Glutamatergic neuron (in vitro differentiated cells): ENCODE data around the gene SAMD14. TPM values are rescaled to one million over a fixed set of nuclear protein-coding genes. Genes with fewer than 3 reads are reported as not detected.

Experiments
- DNase-seq: peaks from one replicate; pipeline ENCODE4 v3.0.0; 2022
- H3K27ac Mint-ChIP-seq: one replicate; pipeline ENCODE4 v1.8.0; 2020; ENCODE audit warnings: mild to moderate bottlenecking, mixed read lengths, inconsistent platforms; ENCODE audit not compliant: unreplicated experiment
- H3K27me3 Mint-ChIP-seq: one replicate; pipeline ENCODE4 v1.8.0; 2020; ENCODE audit warnings: mild to moderate bottlenecking, moderate library complexity, mixed read lengths, inconsistent platforms; ENCODE audit not compliant: unreplicated experiment
- H3K36me3 Mint-ChIP-seq: one replicate; pipeline ENCODE4 v1.8.0; 2020; ENCODE audit warnings: mild to moderate bottlenecking, mixed read lengths, inconsistent platforms; ENCODE audit not compliant: unreplicated experiment
- H3K4me1 Mint-ChIP-seq: one replicate; pipeline ENCODE4 v1.8.0; 2020; ENCODE audit warnings: mild to moderate bottlenecking, low read depth, mixed read lengths, inconsistent platforms; ENCODE audit not compliant: unreplicated experiment
- H3K4me3 Mint-ChIP-seq: one replicate; pipeline ENCODE4 v1.8.0; 2020; ENCODE audit warnings: mild to moderate bottlenecking, mixed read lengths, inconsistent platforms; ENCODE audit not compliant: unreplicated experiment
- H3K9me3 Mint-ChIP-seq: one replicate; pipeline ENCODE4 v1.8.0; 2020; ENCODE audit warnings: mild to moderate bottlenecking, moderate library complexity, mixed read lengths, inconsistent platforms; ENCODE audit not compliant: unreplicated experiment
- CTCF ChIP-seq: fragments of 200-600 bp; sonication (generic); IDR thresholded peaks from one replicate; pipeline ENCODE4 v1.5.0; 2021; ENCODE audit not compliant: partially characterized antibody, unreplicated experiment
- total RNA-seq: library from RNA; stranded (reverse); fragmentation: NEBNext Ultra II Directional; extraction: Animal tissue kit (Norgen Biotek cat#: 25700); gene quantifications from one replicate; pipeline ENCODE4 v1.2.1, GENCODE V29; 2021; ENCODE audit not compliant: unreplicated experiment

Gene SAMD14
- total RNA-seq, 1 donor from 2014 or later: 95.0 TPM

DNA sequence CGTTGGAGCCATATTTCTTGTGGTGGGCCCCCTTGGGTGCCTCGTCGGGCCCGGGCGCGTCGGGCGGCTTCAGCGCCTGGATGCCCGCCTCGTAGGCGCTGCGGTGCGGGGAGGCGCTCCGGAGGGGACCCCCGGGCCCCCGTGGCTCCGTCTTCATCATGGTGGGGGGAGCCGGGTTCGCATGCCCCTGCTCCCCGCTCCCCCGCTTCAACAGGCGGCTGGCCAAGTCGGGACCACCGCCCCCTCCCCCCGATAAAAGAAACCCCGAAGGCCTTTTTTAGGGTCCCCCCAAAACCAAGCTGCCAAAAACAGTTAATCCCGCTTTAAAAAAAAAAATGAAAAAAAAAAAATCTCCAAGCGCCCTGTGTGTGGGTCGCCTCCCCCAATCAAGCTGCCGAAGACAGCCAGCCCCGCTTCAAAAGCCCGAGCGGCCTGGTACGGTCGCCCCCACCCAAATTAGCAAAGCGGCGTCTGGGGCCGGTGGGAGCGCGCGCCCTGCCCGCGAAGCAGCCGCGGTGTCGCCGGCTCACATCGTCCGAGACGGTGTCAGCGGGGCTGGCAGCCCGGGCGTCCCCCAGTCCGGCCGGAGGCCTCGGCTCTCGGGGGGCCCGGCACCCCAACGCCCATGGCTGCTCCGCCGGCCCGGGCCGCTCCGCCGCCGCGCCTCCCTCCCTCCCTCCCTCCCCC is 20.5 kb upstream of the SAMD14 start, which contains the start of gene PPP1R9B:
PPP1R9B (minus strand) TSS at position 324 of the 687 bp plus-strand sequence; CDS start at position 160, 164 bp downstream.
- Mint-ChIP-seq H3K9me3 (peaks cover 9% of the 10 kb centered on the region), H3K4me1 (peaks cover 20% of the 10 kb centered on the region), H3K27ac (peak within 1 kb of the TSS; percentile 92), H3K27me3 (peaks cover 6% of the 10 kb centered on the region), H3K36me3 (no peaks in the 10 kb centered on the region), H3K4me3 (peak within 1 kb of the TSS; percentile 95)
- no peak for TF ChIP-seq CTCF
- DNase-seq: peak; percentile 44

GRCh38 chr17:50149417-50150353 is 19.7 kb upstream of the SAMD14 start:
- TF ChIP-seq CTCF: no peak
- no peak overlapping the region for H3K27ac Mint-ChIP-seq
- H3K9me3 Mint-ChIP-seq: peaks cover 9% of the 10 kb centered on the region
- H3K4me1 Mint-ChIP-seq: peaks cover 20% of the 10 kb centered on the region
- no peaks in the 10 kb centered on the region for H3K36me3 Mint-ChIP-seq
- peak overlapping the region; percentile 95 for H3K4me3 Mint-ChIP-seq
- H3K27me3 Mint-ChIP-seq: peaks cover 8% of the 10 kb centered on the region
- peak; percentile 63 for DNase-seq

- no peak overlapping the region for H3K27ac Mint-ChIP-seq
- no peak for DNase-seq
- H3K36me3 Mint-ChIP-seq: peaks cover 5% of the 10 kb centered on the region
- H3K4me3 Mint-ChIP-seq: peak overlapping the region; percentile 95
- H3K27me3 Mint-ChIP-seq: peaks cover 9% of the 10 kb centered on the region
- H3K9me3 Mint-ChIP-seq: peaks cover 12% of the 10 kb centered on the region
- H3K4me1 Mint-ChIP-seq: peaks cover 23% of the 10 kb centered on the region
- TF ChIP-seq CTCF: no peak
Measured at GRCh38 chr17:50149091-50149416, 19.1 kb upstream of the SAMD14 start.

DNA sequence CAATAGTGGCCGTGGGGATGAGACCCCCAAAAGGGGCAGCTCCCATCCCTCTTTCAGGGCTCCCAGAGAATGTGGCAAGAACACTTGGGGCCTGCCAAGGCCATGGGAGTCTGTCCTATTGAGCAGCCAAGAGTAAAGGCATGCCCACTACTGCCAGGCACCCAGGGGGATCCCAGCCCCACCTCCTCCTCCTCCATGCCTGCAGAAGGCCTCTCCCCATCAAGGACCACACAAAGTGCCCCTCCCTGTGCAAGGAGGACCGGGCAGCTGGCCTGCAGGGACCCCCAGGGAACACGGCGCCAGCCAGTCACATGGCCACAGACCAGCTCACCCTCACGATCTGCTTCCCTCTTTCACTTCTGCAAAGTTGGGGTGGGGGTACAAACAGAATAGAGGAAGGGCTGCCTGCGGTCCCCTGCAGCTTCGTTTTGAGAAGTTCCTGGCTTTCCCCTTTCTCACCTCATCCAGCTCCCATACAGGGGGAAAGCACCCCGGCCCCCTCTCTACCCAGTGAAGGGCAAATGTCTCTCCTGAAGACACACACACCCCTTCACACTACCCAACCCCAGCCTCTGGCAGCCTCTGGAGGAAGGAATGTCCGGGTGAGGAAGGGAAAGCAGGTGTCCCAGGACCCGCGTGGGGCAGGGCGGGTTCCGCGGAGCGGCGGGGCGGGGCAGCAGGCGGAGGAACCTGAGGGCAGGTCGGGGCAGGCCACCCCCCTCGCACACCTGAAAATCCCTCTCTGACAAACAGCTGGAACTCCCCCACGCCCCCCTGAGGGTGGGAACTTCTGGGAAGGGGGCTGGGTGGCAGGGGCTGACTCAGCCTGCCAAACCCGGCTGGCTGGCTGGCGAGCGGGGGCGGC is 18.5 kb upstream of the SAMD14 start:
- TF ChIP-seq CTCF: no peak
- H3K27me3 Mint-ChIP-seq: peaks cover 9% of the 10 kb centered on the region
- H3K4me3 Mint-ChIP-seq: peak overlapping the region; percentile 91
- peaks cover 12% of the 10 kb centered on the region for H3K9me3 Mint-ChIP-seq
- H3K36me3 Mint-ChIP-seq: peaks cover 7% of the 10 kb centered on the region
- DNase-seq: peak; percentile 54
- H3K27ac Mint-ChIP-seq: peak overlapping the region; percentile 38
- H3K4me1 Mint-ChIP-seq: peaks cover 24% of the 10 kb centered on the region
